GM21381 (cell line): Measurements from ENCODE around the gene ARHGEF9.
"Not testable (repeated sequence)": the region's sequence is repeated elsewhere in the genome, so short reads cannot be mapped to it uniquely, and the experiment has no call there.

Experiments
- ATAC-seq: cut with Tn5 transposase; IDR thresholded peaks from one replicate; pipeline ENCODE4 v1.9.1; 2021; ENCODE audit warnings: mild to moderate bottlenecking, moderate library complexity; ENCODE audit not compliant: unreplicated experiment

ARHGEF9 gene

DNA sequence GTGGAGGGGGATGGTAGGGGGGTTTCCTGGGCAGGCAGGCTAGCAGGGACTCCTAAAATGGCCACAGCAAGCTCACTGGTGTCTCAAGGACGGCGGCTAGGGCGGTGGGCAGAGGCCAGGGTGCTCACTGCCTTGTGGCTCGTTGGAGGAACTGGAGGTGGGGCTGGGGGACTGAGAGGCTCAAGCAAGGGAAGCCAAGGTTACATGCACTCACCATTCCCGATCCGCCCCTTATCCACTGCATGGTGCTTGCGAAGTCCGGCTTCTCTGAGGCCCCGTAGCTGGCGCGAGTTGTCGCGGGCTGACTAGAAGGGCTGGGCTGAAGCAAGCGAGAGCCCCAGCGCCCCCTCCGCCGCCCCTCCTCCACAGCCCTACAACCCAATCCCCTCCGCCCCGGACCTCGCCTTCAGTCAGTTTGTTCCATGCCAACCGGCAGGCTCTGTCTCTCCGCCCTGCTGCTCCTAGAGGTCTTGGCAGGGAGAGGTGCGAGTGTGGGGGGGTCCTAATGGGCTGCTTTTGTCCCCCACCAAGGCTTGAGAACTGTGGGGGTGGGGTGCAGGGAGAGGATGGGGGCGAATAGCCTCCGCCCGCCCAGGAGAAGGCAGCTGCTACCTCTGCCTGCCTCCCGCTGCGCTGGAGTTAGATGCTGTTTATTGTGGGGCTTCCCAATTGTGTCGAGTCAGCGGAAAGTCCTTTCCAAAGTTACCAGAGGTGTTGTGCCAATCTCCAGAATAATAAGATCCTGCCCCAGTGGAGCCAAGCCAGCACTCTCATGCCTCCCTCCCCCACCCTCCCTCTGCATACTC lies at the start of gene ARHGEF9:
TSS of gene ARHGEF9 (minus strand) at position 313 of the 806 bp plus-strand sequence. CDS start at position 244, 69 bp downstream.
- ATAC-seq, result no peak

DNA sequence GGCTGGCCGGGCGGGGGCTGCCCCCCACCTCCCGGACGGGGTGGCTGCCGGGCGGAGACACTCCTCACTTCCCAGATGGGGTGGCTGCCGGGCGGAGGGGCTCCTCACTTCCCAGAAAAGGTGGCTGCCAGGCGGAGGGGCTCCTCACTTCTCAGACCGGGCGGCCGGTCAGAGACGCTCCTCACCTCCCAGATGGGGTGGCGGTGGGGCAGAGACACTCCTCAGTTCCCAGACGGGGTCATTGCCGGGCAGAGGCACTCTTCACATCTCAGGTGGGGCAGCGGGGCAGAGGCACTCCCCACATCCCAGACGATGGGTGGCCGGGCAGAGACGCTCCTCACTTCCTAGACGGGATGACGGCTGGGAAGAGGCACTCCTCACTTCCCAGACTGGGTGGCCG lies 40.4 kb upstream of the ARHGEF9 start:
- not testable (repeated sequence) for ATAC-seq

DNA sequence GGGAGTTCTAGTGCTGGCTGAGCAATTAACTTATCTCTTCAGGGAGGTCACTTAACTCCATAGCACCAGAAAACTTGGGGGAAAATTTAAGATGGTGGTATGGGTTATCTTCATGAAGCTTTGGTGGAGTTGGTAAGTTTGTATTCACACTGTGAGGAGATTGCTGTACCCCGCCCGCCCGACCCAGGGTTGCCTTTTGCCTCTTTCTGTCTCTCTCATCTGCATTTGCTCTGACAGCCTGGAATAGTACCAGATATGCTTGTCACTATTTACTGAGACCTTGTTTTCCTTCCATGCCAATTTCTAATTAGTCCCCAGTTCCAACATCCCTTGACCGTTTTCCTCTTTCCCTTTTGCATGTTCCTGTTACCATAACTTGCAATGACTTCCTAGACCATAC lies 33.1 kb upstream of the ARHGEF9 start:
- ATAC-seq, result no peak

DNA sequence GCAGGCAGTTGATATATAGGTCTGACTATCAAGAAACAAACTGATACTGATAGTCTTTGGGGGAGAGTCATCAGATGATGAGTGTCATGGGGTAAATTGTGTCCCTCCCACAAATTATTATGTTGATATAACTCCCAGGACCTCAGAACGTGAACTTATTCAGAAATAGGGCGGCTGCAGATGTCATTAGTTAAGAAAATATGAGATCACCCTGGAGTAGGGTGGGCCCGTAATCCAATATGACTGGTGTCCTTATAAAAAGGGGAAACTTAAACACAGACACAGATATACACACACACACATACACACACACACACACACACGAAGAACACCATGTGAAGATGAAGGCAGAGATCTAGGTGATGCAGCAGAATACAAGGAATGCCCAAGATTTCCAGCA lies 32.7 kb upstream of the ARHGEF9 start:
- ATAC-seq, result no peak

DNA sequence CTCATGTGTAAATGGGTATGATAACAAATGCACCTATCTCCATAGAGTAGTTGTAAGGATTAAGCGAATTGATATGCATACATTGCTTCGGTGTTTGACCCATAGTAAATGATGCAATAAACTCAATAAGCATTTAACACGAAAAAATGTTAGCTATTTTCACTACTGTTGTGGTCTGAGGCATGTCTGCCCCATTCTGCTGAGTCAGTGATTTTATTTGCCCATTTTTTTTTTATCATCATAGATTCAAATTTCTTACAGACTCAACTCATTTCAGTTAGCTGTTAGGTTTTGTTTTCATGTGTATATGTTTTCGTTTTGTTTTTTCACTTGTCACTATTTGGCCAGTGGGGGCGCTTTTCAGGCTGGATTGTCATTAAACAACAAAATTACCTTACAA lies 27.8 kb upstream of the ARHGEF9 start:
- ATAC-seq, result no peak

DNA sequence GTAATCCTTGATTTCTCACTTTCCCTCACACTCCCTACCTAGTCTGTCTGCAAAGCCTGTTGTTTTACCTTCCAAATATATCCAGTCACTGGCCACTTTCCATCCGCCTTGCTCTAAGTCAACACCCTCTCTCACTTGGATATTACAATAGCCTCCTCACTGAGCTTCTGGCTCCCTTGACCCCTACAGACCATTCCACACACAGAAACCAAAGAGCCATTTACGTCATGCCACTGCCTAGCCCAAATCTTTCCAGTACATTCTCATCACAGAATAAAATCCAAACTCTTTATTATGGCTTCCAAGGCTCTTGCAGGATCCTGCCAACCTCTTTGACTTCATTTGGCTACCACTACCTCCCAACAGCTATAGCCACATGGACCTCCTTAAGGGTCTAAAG lies 25.7 kb upstream of the ARHGEF9 start:
- no peak for ATAC-seq

DNA sequence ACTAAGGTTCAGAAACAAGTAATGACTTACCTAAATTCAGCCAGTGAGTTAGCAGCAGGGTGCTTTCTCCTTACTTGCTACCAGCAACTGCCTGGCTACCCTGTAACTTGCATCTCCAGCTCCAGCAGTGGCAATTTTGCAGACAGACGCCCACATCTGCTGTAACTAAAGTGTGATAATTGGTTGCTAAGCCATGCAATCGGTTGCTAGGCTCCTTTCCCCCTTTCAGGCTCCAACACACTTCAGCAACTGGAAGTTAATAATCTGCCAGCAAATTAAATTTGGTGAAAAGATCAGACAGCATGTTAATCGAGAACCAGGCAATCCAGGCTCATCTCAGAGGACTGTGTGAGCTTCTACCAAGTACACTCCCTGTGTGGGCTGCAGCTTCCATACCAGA lies 24.2 kb upstream of the ARHGEF9 start:
- ATAC-seq, result no peak

DNA sequence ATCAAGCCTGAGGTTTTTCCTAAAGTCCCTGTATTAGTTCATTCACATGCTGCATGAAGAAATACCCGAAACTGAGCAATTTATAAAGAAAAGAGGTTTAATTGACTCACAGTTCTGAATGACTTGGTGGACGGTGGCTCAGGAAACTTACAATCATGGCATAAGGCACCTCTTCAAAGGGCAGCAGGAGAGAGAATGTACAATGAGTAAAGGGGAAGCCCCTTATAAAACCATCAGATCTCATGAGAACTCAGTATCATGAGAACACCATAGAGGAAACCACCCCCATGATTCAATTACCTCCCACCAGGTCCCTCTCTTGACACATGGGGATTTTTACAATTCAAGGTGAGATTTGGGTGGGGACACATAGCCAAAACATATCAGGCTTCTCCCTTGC lies 10.4 kb upstream of the ARHGEF9 start:
- not testable (repeated sequence) for ATAC-seq

DNA sequence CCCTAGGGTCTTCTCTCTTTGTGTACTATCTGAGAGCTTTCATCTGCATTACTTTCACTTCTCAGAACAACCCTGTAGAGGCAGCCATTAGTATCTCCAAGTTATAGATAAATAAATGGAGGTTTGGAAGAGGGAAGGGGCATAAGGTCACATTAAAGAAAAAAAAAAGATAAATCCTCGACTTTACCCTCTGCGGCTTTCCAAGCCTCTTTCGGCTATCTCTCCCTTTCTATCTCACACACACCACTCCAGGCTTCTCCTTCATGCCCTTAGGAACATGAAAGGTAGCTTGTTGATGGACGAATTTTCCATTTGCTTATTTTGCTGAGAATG lies 660 bp upstream of the ARHGEF9 start:
- no peak for ATAC-seq

DNA sequence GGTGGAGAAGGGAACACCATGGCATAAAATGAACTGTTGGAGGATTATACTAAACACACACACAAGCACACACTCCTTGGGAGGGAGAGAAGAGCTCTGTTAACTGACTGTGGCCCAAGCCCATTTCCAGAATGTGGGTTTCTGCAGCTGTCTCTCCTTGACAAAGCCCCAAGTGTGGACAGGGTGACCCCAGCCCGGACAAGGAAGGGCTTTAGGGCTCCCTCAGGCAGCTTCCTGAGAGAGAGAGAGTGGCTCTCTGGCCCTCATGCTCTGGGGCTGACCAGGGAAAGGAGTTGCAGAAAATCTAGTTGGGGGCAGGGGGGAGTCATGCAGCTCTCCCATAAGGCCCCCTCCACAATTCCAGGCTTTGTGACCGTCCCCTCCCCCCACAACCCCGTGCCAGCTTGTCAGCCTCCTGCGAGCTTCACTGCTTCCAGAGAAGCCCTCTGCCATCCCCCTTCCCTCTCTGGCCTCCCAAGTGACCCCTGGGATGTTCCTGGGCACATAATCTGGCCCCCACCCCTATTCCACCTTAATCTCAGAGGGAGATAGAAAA lies 590 bp downstream of the ARHGEF9 start:
- ATAC-seq, result no peak

DNA sequence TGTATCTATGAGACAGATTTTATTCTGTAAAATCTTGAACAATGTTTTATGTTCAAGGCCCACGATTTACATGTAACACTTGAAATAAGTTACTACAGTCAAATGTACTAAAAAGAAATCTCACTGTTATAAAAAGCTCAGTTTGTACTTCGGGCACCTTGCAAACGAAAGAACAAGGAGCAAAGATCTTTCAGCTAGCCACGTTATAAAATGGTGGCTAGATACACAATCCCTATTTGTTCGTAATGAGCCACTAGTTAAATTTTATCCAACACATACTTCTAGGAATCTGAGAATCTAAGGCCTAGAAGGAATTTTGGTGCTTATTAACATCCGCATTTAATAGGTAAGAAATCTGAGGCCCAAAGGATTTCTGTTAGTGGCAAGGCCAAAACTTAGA lies 2.5 kb downstream of the ARHGEF9 start:
- no peak for ATAC-seq

DNA sequence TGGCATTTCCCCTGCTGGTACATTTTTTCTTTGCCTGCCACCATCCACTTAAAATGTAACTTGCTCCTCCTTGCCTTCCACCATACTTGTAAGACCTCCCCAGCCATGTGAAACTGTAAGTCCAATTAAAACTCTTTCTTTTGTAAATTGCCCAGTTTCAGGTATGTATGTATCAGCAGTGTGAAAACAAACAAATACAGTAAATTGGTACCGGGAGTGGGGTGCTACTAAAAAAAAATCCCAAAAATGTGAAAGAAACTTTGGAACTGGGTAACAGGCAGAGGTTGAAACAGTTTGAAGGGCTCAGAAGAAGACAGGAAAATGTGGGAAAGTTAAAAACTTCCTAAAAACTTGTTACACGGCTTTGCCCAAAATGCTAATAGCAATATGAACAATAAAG lies 16.3 kb downstream of the ARHGEF9 start:
- no peak for ATAC-seq

DNA sequence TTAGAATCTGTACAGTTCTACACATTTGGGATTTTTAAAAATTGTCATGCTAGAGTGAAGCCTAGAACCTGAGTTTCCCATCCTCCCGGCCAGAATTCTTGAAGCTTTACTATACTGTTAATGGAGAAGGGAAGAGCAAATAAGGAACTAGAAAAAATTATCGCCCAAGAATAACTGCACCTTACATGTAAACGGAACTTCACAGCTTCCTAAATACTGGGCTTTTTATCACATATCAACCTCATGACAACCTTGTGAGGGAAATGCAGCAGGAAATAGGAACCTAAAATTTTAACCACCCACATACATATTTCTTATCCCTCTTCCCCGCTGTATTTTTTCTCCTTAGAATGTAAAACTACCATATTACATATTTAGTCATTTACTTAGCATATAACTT lies 19.3 kb downstream of the ARHGEF9 start:
- ATAC-seq, result no peak

DNA sequence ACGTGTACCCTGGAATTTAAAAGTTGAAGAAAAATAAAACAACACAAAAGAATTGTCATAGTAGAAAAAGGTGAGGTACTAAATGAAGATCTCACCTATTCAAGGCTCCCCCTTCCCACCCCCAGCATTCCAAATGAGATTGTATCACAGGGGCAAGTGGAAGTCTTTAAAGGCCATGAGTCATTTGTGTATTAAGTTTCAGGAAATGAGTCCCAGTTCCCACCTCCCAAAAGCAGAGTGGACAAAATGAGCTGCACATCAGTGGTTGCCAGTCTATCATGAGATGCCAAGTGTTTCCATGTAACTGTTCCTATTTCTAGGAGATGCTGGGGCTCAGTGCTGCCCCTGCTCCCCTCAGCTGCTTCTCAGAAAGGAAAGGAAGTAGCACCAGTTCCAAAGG lies 20.1 kb downstream of the ARHGEF9 start:
- no peak for ATAC-seq

DNA sequence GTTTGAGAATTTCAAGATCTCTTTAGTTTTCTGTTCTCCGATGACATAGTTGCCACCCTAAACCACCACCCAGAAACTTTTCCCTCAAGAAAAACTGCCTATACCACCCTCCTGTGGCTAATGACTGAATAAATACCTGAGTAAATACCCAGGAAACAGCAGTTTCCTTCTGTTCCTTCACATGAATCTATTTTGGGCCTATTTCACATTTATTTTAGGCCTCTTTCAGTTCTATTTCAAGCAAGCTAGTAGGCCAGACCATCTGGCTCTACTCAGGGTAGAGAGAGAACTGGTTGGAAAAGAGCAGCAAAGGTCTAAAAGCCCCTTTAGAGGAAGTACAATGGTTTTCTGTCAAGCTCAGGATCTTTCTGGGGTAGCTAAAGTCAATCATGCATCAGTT lies 23.4 kb downstream of the ARHGEF9 start:
- peak; percentile 78 for ATAC-seq

DNA sequence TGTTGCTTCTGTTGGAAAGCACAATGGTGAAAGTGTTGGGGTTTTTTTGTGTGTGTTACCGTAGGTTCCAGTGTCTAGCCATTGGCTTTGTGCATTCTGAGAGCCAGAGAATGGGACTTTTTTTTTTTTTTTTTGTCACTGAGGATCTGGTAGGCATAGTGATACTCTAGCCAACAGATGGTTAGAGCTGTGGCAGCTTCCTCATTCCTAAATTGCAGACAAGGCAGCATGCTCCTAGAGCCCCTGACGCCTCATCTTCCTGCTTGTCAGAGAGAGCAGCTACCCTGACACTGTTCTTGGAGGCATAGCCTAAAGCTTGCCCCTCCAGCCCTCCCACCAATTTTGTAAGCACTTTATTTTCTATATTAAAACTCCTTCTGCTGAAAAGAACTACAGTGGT lies 27.0 kb downstream of the ARHGEF9 start:
- ATAC-seq, result no peak

DNA sequence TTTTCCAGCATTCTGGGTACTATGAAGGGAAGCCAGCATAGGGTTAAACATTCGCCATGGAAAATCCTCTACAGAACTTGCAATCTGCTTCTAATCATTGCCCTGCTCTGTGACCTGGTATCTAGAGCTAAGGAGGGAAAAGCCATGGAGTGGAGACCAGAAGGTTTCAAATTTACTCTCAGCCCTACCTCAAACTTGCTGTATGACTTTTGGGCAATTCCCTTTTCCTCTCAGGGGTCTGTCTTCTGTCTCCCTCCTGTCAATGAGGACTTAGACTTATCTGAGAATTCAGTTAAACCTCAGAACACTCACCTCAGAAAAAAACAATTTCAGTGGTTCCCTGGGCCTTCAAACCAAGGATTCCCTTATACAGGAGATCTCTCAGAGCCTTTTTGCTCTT lies 29.1 kb downstream of the ARHGEF9 start:
- no peak for ATAC-seq

DNA sequence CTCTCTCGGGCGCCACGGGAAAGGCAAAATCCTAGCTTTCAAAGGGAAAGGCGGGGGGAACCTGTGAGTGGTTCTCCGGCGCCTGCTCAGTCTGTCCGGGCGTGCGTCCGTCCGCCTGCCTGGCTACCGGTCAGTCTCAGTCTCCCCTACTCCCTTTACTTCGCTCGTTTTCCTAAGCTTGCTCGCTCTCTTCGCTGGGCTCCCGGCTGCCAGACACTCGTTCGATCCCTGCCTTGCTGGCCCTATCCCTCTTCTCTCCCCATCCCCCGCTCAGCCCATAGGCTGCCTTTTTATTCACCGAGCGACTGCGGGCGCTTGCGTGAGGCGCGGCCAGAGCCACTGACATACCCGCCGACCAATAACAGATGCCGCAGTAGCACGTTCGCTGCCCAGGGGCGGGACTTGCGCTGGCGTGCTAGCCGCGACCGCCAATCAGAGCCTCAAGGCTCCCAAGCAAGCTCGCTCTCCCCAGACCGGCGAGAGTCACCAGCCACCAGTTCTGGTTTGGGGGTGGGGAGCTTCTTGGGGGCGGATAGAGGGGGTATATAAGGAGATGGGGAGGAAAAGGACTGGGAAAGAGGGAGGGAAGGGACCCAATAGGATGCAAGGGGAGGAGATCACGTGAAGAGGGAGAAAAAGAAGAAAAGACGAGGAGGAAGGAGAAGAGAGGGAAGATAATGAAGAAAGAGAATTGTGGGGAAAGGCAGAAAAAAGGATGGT lies 30.0 kb downstream of the ARHGEF9 start:
- peak; percentile 95 for ATAC-seq

DNA sequence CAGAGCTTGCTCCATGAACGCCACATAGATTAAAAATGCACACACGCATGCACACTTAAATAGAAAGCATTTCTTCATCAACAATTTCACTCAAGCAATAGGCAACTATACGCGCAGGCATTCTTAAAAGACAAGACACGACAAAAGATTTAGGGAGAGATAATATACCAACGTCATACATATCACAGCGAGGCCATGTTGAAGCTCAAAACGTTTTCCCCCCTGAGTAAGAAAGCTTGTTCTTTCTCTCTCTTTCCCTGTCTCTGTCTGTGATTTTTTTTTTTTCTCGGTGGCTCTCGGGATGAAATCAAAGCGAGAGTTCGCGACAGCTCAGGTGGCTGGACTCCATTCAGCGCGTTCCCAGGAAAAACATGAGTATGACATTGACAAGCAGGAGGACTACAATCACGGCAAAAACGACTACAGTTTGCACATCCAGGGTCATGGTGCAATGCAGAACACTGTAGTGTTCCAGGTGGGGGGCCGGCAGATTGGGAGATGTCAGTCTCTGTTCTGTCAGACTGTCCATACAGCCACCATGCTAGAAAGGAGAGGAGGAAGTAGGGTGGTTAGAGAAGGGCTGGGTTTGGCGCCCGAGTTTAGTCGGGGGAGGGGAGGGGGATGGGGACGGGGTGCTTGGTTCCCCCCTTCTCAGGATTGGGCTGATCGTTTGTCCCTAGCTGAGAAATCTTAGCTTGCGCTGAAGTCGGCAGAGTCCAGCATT lies 30.7 kb downstream of the ARHGEF9 start:
- peak; percentile 25 for ATAC-seq

DNA sequence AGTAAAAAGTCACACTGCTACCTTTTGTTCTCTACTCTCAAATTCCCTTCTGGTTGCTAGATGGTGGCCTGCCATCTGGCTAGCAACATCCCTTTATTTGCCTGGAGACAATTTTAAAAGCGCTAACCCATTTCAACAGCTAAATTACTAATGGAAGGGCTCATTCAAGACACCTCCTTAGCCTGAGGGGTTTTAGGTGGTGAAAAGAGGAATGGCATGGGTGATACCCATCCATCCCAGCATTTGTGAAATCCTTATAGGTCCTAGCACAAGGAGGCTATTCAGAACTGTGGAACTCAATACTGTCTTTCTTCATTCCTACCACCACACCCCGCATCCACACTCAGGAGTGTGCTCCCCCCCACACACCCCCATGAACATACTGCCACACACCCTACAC lies 33.5 kb downstream of the ARHGEF9 start:
- no peak for ATAC-seq

DNA sequence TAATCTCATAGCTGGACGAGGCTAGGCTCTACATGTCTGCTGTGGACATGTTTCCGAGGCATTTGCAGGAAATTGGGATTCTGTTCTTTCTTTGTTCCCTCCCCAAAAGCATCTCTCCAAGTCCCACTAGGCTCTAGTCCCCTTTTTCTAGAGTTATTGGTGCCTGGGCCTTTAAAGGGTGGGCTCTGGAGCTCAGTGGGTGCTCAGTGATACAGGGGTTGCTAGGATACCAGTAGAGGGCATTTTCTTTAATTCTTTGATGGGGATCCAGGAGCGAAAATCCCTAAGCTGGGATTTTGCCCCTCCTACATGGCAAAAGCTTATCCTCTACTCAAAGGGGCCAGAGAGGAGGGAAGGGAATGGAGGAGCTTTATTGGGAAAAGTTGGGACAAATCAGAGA lies 34.2 kb downstream of the ARHGEF9 start:
- ATAC-seq, result no peak

DNA sequence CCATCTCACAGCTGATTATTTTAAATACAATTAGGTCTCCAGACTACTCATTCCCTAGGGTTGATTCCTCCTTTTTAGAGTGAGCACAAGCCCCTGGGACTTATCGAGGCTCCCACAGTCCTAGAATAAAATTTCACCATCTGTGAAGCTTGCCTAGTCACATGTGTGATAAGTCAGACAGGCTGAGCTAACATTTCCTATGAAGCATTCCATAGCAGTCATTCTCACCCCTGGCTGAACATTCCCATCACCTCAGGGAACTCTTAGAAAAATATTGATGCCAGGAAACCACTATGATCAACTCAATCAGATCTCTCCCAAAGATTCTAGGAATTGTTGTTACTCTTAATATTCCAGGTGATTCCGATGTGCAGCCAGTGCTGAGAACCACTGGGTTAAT lies 37.7 kb downstream of the ARHGEF9 start:
- no peak for ATAC-seq
